HG03280 (cell line): ENCODE measurements around the gene LRRC2.
"Not testable (repeated sequence)": the region's sequence is repeated elsewhere in the genome, so short reads cannot be mapped to it uniquely, and the experiment has no call there.

Source experiments
- ATAC-seq: cut with Tn5 transposase; IDR thresholded peaks from one replicate; pipeline ENCODE4 v1.9.1; 2021; ENCODE audit warnings: mild to moderate bottlenecking, moderate library complexity; ENCODE audit not compliant: unreplicated experiment

The LRRC2 gene

GRCh38 chr3:46584598-46585467, 18.7 kb upstream of the LRRC2 start:
- ATAC-seq = no peak

DNA sequence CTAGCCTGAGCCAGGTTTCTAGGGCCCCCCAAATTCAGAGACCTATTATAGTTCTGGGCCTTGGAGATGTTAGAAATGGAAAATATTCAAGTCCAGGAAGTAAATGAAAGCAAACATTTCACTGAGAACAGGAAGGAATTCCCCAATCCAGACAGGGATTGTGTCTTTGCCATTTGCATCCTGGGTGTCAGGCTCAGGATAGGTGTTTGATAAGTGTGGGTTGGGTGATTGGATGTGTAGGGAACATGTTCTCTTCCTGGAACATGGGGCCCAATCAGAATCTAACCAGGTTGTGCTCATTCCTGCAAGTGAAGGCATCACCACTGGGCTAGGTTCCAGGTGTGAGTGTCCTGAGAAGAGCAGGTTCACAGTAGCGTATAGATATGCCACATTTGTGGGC, 14.6 kb upstream of the LRRC2 start:
- no peak for ATAC-seq

DNA sequence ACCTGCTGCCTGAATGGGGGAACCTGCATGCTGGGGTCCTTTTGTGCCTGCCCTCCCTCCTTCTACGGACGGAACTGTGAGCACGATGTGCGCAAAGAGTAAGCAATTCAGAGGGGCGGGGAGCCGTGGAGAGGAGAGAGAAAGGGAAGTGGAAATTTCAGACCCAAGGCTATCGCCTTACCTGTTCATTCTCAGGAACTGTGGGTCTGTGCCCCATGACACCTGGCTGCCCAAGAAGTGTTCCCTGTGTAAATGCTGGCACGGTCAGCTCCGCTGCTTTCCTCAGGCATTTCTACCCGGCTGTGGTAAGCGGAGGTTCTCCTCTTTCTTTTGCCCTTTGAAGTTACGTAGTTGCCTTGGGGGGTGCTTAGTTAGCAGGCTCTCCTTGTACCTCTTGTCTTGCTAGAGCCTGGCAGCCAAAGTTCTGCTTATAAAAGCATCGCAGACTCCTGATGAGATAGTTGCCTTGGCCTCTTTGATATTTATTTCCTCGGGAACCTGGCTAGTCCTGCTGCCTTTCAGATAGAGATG, 13.7 kb upstream of the LRRC2 start:
- no peak for ATAC-seq

GRCh38 chr3:46578973-46579755, 13.1 kb upstream of the LRRC2 start:
- no peak for ATAC-seq

- ATAC-seq = not testable (repeated sequence)
Measured at GRCh38 chr3:46577580-46578249, 11.6 kb upstream of the LRRC2 start.

DNA sequence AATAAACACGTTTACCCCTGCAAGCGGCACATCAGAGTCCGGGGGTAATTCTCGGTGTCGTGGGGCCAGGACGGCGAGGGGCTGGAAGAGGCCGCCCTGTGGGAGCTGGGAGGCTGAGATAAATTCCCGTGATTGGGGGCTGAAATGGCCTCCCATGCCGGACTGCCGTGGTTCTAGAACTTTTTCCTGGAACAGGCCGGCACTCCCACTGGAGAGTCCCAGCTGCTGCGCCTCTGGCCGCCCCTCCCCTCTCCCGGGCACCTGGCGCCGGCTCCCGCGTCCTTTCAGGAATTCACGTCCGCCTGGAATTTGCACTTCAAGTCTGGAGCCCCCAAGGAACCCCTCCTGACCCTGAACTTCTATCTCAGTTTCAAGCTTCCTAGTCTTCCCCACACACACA, 10.8 kb upstream of the LRRC2 start:
- ATAC-seq = no peak

DNA sequence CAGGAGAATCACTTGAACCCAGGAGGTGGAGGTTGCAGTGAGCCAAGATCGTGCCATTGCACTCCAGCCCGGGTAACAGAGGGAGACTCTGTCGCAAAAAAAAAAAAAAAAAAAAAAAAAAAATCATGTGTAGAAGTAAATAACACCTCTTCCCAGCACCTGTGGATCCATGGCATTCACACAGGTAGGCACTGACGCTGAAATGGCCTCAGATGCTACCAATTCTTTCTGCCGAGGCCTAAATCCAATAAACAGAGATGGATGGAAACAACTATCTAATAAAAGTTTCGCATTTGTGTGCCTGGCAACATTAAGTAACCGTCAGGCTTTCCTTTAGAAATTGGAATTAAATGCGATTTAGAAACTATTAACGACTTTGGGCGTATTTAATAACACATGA, 10.3 kb upstream of the LRRC2 start:
- ATAC-seq = no peak

DNA sequence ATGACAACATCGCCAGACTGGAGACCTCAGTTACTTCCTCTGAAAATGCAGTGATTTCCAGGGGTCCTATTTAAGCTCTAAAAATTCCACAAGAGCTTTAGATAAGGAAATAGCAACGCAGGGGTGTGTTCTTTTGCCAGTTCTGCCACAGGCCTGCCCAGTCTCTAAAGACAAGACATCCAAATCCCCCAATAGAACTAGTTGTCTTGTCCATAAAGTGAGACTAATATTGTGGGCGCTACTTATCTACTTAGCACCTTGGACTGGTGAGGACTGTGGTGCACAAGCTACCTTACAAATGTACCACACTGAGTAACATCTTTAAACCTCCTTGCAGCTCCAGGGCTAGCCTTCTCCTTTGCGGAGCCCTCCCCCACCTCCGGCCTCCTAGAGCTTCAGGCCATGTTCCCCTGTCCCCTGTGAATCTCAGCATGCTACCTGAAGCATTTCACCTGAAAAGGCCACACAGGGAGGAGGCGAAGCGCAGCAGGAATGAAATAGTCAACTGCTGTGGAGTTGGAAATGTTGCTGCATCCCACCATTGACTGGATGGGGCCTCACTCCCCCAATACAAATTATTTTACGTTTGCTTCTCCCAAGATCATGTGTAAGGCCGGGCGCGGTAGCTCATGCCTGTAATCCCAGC, 9.6 kb upstream of the LRRC2 start:
- ATAC-seq = no peak

DNA sequence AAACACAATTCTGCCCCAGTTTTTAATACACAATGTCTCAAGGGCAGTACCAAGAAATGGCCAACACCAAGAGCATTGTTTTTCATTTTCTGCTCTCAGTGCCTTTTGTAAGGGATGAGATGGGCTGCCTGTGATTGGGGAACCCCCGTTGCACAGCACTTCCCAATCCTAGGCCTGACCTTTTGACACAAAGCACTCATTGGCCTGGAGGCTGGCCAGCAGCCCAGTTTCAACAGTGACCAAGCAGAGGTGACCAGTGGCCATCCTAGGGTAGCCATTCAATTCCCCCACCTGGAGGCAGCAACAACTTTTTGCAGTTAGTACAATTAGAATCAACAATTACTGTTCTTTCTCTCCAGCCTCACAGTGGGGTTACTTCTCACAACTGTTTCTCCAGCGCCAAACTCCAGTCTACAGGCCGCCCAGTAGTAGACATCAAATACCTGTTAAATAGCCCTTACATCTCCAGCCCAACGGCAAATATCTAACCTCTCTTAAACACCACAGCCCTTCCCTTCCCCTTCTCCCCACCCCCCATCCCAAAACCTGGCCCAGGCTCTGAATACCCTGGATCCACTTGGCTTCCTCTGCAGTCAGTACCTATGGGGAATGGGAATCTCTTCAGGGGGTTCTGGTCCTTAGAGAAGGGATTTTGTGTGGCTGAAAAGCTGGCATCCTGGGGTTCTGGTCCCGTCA, 8.9 kb upstream of the LRRC2 start:
- ATAC-seq = no peak

- ATAC-seq = no peak
Measured at GRCh38 chr3:46574243-46574646, 8.1 kb upstream of the LRRC2 start.

DNA sequence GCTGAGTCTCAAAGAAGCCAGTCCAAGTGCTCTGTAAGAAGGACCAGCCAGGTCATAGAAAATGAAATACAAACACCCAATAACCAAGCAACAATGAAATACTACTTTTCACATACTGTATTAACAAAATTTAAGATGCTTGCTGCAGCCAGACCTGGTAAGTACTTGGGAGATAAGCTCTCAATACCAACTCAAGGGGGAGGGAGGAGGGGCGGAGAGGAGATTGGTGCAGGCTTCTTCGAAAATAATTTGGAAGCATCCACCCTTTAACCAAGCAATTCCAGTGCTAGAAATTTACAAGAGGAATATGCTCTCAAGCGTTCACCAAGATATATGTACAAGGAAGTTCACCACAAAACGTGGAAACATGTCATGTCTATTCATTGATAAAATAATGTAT, 7.6 kb upstream of the LRRC2 start:
- no peak for ATAC-seq

GRCh38 chr3:46571684-46572083, 5.6 kb upstream of the LRRC2 start:
- no peak for ATAC-seq

- ATAC-seq = no peak
Measured at GRCh38 chr3:46565607-46566039, 479 bp downstream of the LRRC2 start.

DNA sequence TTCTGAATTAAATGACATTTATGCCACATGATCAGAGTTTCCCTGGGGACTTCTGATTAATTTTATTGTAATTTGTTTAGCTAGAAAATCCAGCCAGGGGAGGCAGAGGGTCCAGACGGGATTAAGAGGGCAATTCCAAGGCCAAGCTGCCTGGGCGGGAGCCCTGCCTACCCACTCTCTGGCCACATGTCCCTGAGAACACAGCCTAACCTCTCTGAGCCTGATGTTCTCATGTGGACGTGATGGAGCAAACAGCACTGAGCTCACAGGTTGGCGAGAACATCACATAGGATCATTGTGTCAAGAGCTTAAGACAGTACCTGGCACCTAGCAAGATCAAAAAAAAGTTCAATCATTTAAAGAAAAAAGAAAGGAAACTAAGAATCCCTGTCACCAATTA, 1.0 kb downstream of the LRRC2 start:
- no peak for ATAC-seq

DNA sequence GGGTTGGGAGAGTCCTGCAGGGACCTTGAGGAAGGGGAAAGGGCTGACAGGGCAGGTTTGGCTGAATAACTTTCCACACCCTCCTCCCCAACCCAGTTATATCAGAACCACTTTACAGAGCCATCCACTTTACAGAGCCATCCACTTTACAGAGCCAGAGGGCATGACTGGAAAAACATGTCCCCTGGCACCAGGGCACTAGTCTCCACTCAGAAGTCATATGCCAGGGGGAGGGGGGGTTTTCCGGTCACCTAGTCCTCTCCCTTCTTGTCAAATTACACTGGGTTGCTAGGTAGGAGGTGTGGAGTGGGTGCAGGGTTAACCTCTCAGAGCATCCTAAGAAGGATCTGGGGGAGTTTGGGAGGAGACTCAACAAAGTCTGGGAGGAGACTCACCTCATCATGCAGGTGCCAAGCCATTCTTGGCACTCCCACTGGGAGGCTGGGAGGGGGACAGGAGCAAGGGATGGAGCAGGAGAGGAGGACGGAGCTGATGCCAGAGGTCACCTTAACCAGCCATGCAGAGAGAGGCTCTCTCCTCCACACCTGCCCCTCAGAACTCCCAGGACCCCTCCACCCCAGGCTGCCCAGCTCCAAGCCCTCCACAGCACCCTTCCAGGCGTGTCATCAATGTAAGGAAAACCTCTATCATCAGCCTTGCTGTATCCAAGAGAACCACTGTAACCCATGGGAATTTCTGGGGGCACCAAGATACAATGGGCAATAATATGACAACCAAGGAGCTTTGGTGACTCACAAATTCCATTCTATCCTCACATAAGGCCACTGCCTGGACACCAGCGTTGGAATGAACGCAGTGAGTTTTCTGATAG, 1.7 kb downstream of the LRRC2 start:
- no peak for ATAC-seq

DNA sequence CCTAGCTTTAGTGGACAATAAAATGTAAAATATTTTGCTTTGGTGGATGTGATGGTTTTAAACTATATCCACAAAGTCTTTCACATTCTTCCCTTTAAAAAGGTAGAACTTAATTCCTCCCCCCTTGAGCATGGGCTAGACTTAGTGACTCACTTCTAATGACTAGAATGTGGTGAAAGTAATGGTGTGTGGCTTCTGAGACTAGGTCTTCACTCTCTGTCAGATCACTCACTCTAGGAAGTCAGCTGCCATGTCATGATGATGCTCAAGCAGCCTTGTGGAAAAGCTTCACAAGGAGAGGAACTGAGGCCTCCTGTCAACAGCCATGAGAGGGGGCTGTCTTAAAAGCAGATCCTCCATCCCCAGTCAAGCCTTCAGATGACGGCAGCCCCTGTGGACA, 4.2 kb downstream of the LRRC2 start:
- ATAC-seq = no peak

DNA sequence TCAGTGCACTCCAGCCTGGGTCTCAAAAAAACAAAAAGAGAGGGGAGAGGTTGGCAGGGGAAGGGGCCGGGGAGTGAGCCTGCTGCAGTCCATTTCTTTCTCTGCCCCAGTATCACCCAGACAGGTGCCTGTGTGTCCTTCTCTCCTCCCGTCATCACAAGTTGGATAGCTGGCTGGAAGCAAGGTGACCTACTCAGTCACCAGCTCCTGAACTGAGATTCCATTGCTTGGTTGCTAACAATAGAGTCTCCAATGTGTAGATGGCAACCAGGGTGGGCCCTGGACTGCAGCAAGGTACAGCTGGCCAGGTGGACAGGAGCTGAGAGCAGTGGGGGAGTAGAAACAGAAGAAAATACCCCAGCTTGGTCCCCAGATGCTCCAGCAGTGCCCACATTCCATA, 4.6 kb downstream of the LRRC2 start:
- no peak for ATAC-seq

- ATAC-seq = no peak
Measured at GRCh38 chr3:46559091-46559704, 6.9 kb downstream of the LRRC2 start.
